Cardiac fibroblast (primary cell): Measurements from ENCODE around the gene RUNX2.

ENCODE experiments used
- DNase-seq, 2 donors: peaks; one replicate each; pipeline versions ENCODE4 v3.0.0 to v3.0.0-alpha.2; 2010; ENCODE audit warnings: low read depth in 2 of 2
- H3K4me3 ChIP-seq, 2 donors: replicated peaks in 1 of 2; 1 replicate in 1 of 2; 2 replicates in 1 of 2; pipeline ENCODE4 v1.5.1; 2011; ENCODE audit warnings: low read depth in 2 of 2, low read length in 2 of 2, mild to moderate bottlenecking in 2 of 2, moderate library complexity in 1 of 2
- CTCF ChIP-seq: IDR thresholded peaks from one replicate; pipeline ENCODE4 v1.5.1; 2011; ENCODE audit warnings: low read depth, mild to moderate bottlenecking, low read length, inconsistent platforms

The RUNX2 gene

GRCh38 chr6:45552536-45552935, 224.4 kb downstream of the RUNX2 start:
- no peak for DNase-seq
- TF ChIP-seq CTCF = no peak

GRCh38 chr6:45553730-45554344, 225.7 kb downstream of the RUNX2 start:
- no peak for DNase-seq
- TF ChIP-seq CTCF = no peak
- H3K4me3 ChIP-seq = no peak overlapping the region

More at GRCh38 chr6:45552536-45552935, 224.4 kb downstream of the RUNX2 start:
- H3K4me3 ChIP-seq = no peak overlapping the region

GRCh38 chr6:45554591-45554990, 226.5 kb downstream of the RUNX2 start:
- DNase-seq = no peak
- no peak overlapping the region for H3K4me3 ChIP-seq
- TF ChIP-seq CTCF = no peak

GRCh38 chr6:45555981-45556771, 228.0 kb downstream of the RUNX2 start:
- peak; percentile 51 to 60 for DNase-seq
- no peak for TF ChIP-seq CTCF
- H3K4me3 ChIP-seq = peak overlapping the region; percentile 19 to 34

- no peak overlapping the region for H3K4me3 ChIP-seq
- no peak for TF ChIP-seq CTCF
- no peak for DNase-seq
Measured at GRCh38 chr6:45556828-45557227, 228.7 kb downstream of the RUNX2 start.

GRCh38 chr6:45557454-45557853, 229.3 kb downstream of the RUNX2 start:
- H3K4me3 ChIP-seq = no peak overlapping the region
- no peak for TF ChIP-seq CTCF
- no peak for DNase-seq
